ENCODE measurements around the gene CCNL2. TPM values are rescaled to one million over a fixed set of nuclear protein-coding genes. Genes with fewer than 3 reads are reported as not detected.

The CCNL2 gene
- total and polyA plus RNA-seq, 9 donors: 71.1 to 245 (median 196) TPM

DNA sequence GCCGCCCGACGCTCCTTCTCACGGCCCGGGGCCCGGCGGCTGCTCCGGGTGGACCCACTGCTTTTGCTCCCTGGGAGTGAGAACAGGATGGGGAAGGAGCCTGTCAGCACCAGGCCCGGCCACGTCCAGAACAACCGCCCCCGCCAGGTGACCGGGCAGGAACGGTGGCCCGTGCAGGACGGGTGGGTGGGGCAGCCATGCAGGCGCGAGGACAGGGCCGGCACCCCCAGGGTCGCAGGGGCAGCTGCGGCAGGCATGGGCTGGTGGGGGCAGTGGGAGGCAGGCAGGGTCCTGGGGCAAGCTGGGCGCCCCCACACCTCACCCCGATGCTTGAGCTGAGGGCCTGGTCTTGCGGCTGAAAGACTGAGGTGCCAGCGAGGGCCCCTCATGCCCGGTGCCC is 62.7 kb downstream of the CCNL2 start:
- no peaks in the 10 kb centered on the region for H3K9me3 ChIP-seq
- no peaks in the 10 kb centered on the region for H3K4me1 ChIP-seq (ENCODE audit: insufficient read depth)
- WGBS, 3 donors: 88 to 90% (median 89%) methylated on average over 21 to 26 of the region's 26 CpGs
- intact Hi-C loops (cut with DNase I): no loop called here
- H3K4me3 ChIP-seq: no peak overlapping the region
- no peak overlapping the region for H3K27ac ChIP-seq
- TF ChIP-seq POLR2A (IDR thresholded peaks at IDR 0.05): no peak
- TF ChIP-seq EP300 (IDR thresholded peaks at IDR 0.05): no peak
- TF ChIP-seq, protein P1, sequence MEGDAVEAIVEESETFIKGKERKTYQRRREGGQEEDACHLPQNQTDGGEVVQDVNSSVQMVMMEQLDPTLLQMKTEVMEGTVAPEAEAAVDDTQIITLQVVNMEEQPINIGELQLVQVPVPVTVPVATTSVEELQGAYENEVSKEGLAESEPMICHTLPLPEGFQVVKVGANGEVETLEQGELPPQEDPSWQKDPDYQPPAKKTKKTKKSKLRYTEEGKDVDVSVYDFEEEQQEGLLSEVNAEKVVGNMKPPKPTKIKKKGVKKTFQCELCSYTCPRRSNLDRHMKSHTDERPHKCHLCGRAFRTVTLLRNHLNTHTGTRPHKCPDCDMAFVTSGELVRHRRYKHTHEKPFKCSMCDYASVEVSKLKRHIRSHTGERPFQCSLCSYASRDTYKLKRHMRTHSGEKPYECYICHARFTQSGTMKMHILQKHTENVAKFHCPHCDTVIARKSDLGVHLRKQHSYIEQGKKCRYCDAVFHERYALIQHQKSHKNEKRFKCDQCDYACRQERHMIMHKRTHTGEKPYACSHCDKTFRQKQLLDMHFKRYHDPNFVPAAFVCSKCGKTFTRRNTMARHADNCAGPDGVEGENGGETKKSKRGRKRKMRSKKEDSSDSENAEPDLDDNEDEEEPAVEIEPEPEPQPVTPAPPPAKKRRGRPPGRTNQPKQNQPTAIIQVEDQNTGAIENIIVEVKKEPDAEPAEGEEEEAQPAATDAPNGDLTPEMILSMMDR (IDR thresholded peaks at IDR 0.05): no peak
- DNase-seq: no peak
- no peaks in the 10 kb centered on the region for H3K36me3 ChIP-seq
- no peaks in the 10 kb centered on the region for H3K27me3 ChIP-seq

DNA sequence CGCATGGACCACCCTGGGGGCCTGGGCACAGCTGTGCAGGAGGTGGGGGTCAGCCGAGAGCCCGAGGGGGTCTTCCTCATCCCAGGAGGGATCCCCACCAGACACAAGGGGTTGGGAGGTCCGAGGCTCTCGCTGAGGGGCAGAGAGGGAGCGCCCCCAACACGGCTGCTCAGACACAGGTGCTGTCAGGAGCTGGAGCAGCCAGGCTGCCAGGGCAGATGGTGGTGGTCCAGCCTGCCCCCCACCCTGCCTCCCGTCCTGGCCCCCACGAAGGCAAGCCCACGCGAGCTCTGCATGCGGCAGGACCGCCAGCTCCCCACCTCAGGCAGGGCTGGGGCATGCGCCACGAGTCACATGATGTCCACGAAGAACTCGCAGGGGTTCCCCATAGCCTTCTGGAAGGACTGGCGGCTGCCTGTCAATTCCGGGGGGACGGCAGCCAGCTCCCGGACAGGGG is 63.3 kb downstream of the CCNL2 start:
- TF ChIP-seq, protein P1 (IDR thresholded peaks at IDR 0.05): no peak
- TF ChIP-seq EP300 (IDR thresholded peaks at IDR 0.05): no peak
- no peak for TF ChIP-seq POLR2A (IDR thresholded peaks at IDR 0.05)
- H3K9me3 ChIP-seq: no peaks in the 10 kb centered on the region
- H3K36me3 ChIP-seq: no peaks in the 10 kb centered on the region
- WGBS, 3 donors: 81 to 90% (median 83%) methylated on average over 15 to 21 of the region's 21 CpGs
- H3K4me3 ChIP-seq: no peak overlapping the region
- DNase-seq: no peak
- no peaks in the 10 kb centered on the region for H3K4me1 ChIP-seq (ENCODE audit: insufficient read depth)
- intact Hi-C loops (cut with DNase I): no loop called here
- no peak overlapping the region for H3K27ac ChIP-seq
- no peaks in the 10 kb centered on the region for H3K27me3 ChIP-seq

Small RNA genes within 50 kb of the gene (microRNA-seq; reads per million reads assigned to microRNA genes)
- gene MIR6808: 0 to 0.32 (median 0) reads per million in 3 donors

Other genes starting within 250 kb of the CCNL2 start
- gene TTLL10, start 225.5 kb downstream of the CCNL2 start, total RNA-seq: 1 to 10 TPM in 3 of 7 donors, under 1 TPM in 2, not detected in 2; 0.60 to 7.0 (median 1.1) TPM
- gene TTLL10, start 225.5 kb downstream of the CCNL2 start, polyA plus RNA-seq: not detected
- gene TNFRSF18, start 192.7 kb downstream of the CCNL2 start, total RNA-seq: 1 to 10 TPM in 1 of 7 donors, under 1 TPM in 2, not detected in 4; 0.23 to 1.4 (median 0.41) TPM
- gene TNFRSF18, start 192.7 kb downstream of the CCNL2 start, polyA plus RNA-seq: under 1 TPM in 1 of 2 donors, not detected in 1; 0.10 TPM
- 1 to 10 TPM in 3 of 7 donors, under 1 TPM in 4; 0.37 to 1.8 (median 0.71) TPM for gene TNFRSF4, start 185.2 kb downstream of the CCNL2 start, total RNA-seq
- 1 to 10 TPM in 1 of 2 donors, not detected in 1; 2.5 TPM for gene TNFRSF4, start 185.2 kb downstream of the CCNL2 start, polyA plus RNA-seq
- 100 to 1,000 TPM in 4 of 7 donors, 10 to 100 TPM in 3; 57.1 to 145 (median 116) TPM for gene SDF4, start 167.3 kb downstream of the CCNL2 start, total RNA-seq
- 100 to 1,000 TPM in 1 of 2 donors, 10 to 100 TPM in 1; 32.5 to 128 TPM for gene SDF4, start 167.3 kb downstream of the CCNL2 start, polyA plus RNA-seq
- gene B3GALT6, start 167.1 kb downstream of the CCNL2 start, total RNA-seq: 10 to 100 TPM; 13.0 to 21.9 (median 18.0) TPM
- gene B3GALT6, start 167.1 kb downstream of the CCNL2 start, polyA plus RNA-seq: 1 to 10 TPM; 7.0 to 9.4 TPM
- gene C1QTNF12, start 152.6 kb downstream of the CCNL2 start, total RNA-seq: 1 to 10 TPM in 5 of 7 donors, under 1 TPM in 2; 0.92 to 4.8 (median 1.5) TPM
- gene C1QTNF12, start 152.6 kb downstream of the CCNL2 start, polyA plus RNA-seq: 1 to 10 TPM in 1 of 2 donors, not detected in 1; 1.2 TPM
- gene UBE2J2, start 125.5 kb downstream of the CCNL2 start, total RNA-seq: 10 to 100 TPM; 35.8 to 55.6 (median 49.3) TPM
- gene UBE2J2, start 125.5 kb downstream of the CCNL2 start, polyA plus RNA-seq: 10 to 100 TPM; 36.0 to 40.4 TPM
- 10 to 100 TPM in 1 of 7 donors, 1 to 10 TPM in 6; 6.3 to 10.2 (median 9.1) TPM for gene SCNN1D, start 118.9 kb downstream of the CCNL2 start, total RNA-seq
- 1 to 10 TPM in 1 of 2 donors, under 1 TPM in 1; 0.27 to 7.9 TPM for gene SCNN1D, start 118.9 kb downstream of the CCNL2 start, polyA plus RNA-seq
- 10 to 100 TPM; 23.1 to 62.4 (median 46.4) TPM for gene ACAP3, start 91.4 kb downstream of the CCNL2 start, total RNA-seq
- 10 to 100 TPM in 1 of 2 donors, 1 to 10 TPM in 1; 3.5 to 33.4 TPM for gene ACAP3, start 91.4 kb downstream of the CCNL2 start, polyA plus RNA-seq
- 10 to 100 TPM; 12.5 to 27.6 (median 21.7) TPM for gene PUSL1, start 90.7 kb downstream of the CCNL2 start, total RNA-seq
- 10 to 100 TPM in 1 of 2 donors, under 1 TPM in 1; 0.18 to 14.7 TPM for gene PUSL1, start 90.7 kb downstream of the CCNL2 start, polyA plus RNA-seq
- 100 to 1,000 TPM; 102 to 135 (median 109) TPM for gene INTS11, start 74.7 kb downstream of the CCNL2 start, total RNA-seq
- 100 to 1,000 TPM in 1 of 2 donors, 10 to 100 TPM in 1; 72.6 to 119 TPM for gene INTS11, start 74.7 kb downstream of the CCNL2 start, polyA plus RNA-seq
- 10 to 100 TPM; 13.8 to 21.0 (median 14.8) TPM for gene CPTP, start 74.5 kb downstream of the CCNL2 start, total RNA-seq
- 10 to 100 TPM in 1 of 2 donors, 1 to 10 TPM in 1; 2.4 to 18.3 TPM for gene CPTP, start 74.5 kb downstream of the CCNL2 start, polyA plus RNA-seq
- gene TAS1R3, start 68.1 kb downstream of the CCNL2 start, total RNA-seq: under 1 TPM in 6 of 7 donors, not detected in 1; 0.07 to 0.40 (median 0.23) TPM
- under 1 TPM in 1 of 2 donors, not detected in 1; 0.24 TPM for gene TAS1R3, start 68.1 kb downstream of the CCNL2 start, polyA plus RNA-seq
- gene DVL1, start 49.9 kb downstream of the CCNL2 start, total RNA-seq: 10 to 100 TPM; 38.0 to 85.2 (median 64.9) TPM
- gene DVL1, start 49.9 kb downstream of the CCNL2 start, polyA plus RNA-seq: 10 to 100 TPM in 1 of 2 donors, 1 to 10 TPM in 1; 2.1 to 51.2 TPM
- 100 to 1,000 TPM in 5 of 7 donors, 10 to 100 TPM in 2; 63.8 to 206 (median 131) TPM for gene MXRA8, start 40.8 kb downstream of the CCNL2 start, total RNA-seq
- gene MXRA8, start 40.8 kb downstream of the CCNL2 start, polyA plus RNA-seq: 100 to 1,000 TPM in 1 of 2 donors, 10 to 100 TPM in 1; 40.3 to 193 TPM
- gene AURKAIP1, start 24.1 kb downstream of the CCNL2 start, total RNA-seq: 10 to 100 TPM; 63.7 to 94.0 (median 73.2) TPM
- 10 to 100 TPM in 1 of 2 donors, 1 to 10 TPM in 1; 6.0 to 81.3 TPM for gene AURKAIP1, start 24.1 kb downstream of the CCNL2 start, polyA plus RNA-seq
- 100 to 1,000 TPM in 1 of 7 donors, 10 to 100 TPM in 6; 79.9 to 130 (median 93.1) TPM for gene MRPL20, start 8.0 kb upstream of the CCNL2 start, total RNA-seq
- 100 to 1,000 TPM; 113 to 120 TPM for gene MRPL20, start 8.0 kb upstream of the CCNL2 start, polyA plus RNA-seq
- gene ANKRD65, start 21.9 kb upstream of the CCNL2 start, total RNA-seq: 10 to 100 TPM in 5 of 7 donors, 1 to 10 TPM in 2; 4.5 to 48.8 (median 16.4) TPM
- gene ANKRD65, start 21.9 kb upstream of the CCNL2 start, polyA plus RNA-seq: 10 to 100 TPM in 1 of 2 donors, 1 to 10 TPM in 1; 5.0 to 13.3 TPM
- gene VWA1, start 36.4 kb upstream of the CCNL2 start, total RNA-seq: 10 to 100 TPM; 11.1 to 73.5 (median 44.9) TPM
- gene VWA1, start 36.4 kb upstream of the CCNL2 start, polyA plus RNA-seq: 10 to 100 TPM in 1 of 2 donors, under 1 TPM in 1; 0.20 to 14.2 TPM
- 1 to 10 TPM in 6 of 7 donors, under 1 TPM in 1; 0.53 to 5.3 (median 3.6) TPM for gene ATAD3C, start 50.4 kb upstream of the CCNL2 start, total RNA-seq
- 1 to 10 TPM in 1 of 2 donors, under 1 TPM in 1; 0.83 to 4.3 TPM for gene ATAD3C, start 50.4 kb upstream of the CCNL2 start, polyA plus RNA-seq
- gene ATAD3B, start 72.4 kb upstream of the CCNL2 start, total RNA-seq: 10 to 100 TPM; 13.1 to 26.5 (median 19.6) TPM
- 10 to 100 TPM in 1 of 2 donors, 1 to 10 TPM in 1; 1.0 to 15.0 TPM for gene ATAD3B, start 72.4 kb upstream of the CCNL2 start, polyA plus RNA-seq
- gene ATAD3A, start 112.8 kb upstream of the CCNL2 start, total RNA-seq: 10 to 100 TPM in 6 of 7 donors, 1 to 10 TPM in 1; 7.6 to 23.9 (median 17.8) TPM
- gene ATAD3A, start 112.8 kb upstream of the CCNL2 start, polyA plus RNA-seq: 10 to 100 TPM in 1 of 2 donors, 1 to 10 TPM in 1; 2.8 to 11.0 TPM
- 10 to 100 TPM in 3 of 7 donors, 1 to 10 TPM in 4; 6.2 to 20.8 (median 9.9) TPM for gene TMEM240, start 141.3 kb upstream of the CCNL2 start, total RNA-seq
- 10 to 100 TPM in 1 of 2 donors, not detected in 1; 30.3 TPM for gene TMEM240, start 141.3 kb upstream of the CCNL2 start, polyA plus RNA-seq
- 100 to 1,000 TPM in 6 of 7 donors, 10 to 100 TPM in 1; 91.9 to 119 (median 113) TPM for gene SSU72, start 175.5 kb upstream of the CCNL2 start, total RNA-seq
- 100 to 1,000 TPM in 1 of 2 donors, 10 to 100 TPM in 1; 72.3 to 107 TPM for gene SSU72, start 175.5 kb upstream of the CCNL2 start, polyA plus RNA-seq
- 1 to 10 TPM in 5 of 7 donors, under 1 TPM in 2; 0.33 to 3.2 (median 2.0) TPM for gene FNDC10, start 200.8 kb upstream of the CCNL2 start, total RNA-seq
- gene FNDC10, start 200.8 kb upstream of the CCNL2 start, polyA plus RNA-seq: 1 to 10 TPM in 1 of 2 donors, not detected in 1; 1.5 TPM
- 100 to 1,000 TPM in 2 of 7 donors, 10 to 100 TPM in 5; 68.8 to 110 (median 81.6) TPM for gene MIB2, start 216.2 kb upstream of the CCNL2 start, total RNA-seq
- gene MIB2, start 216.2 kb upstream of the CCNL2 start, polyA plus RNA-seq: 10 to 100 TPM in 1 of 2 donors, 1 to 10 TPM in 1; 1.8 to 71.1 TPM
- 100 to 1,000 TPM in 3 of 7 donors, 10 to 100 TPM in 4; 25.4 to 128 (median 84.8) TPM for gene MMP23B, start 232.8 kb upstream of the CCNL2 start, total RNA-seq
- 10 to 100 TPM in 1 of 2 donors, under 1 TPM in 1; 0.88 to 32.9 TPM for gene MMP23B, start 232.8 kb upstream of the CCNL2 start, polyA plus RNA-seq

All from ovary (tissue), 9 donors.